Fibroblast of lung (primary cell): Measurements from ENCODE around the gene GRID2IP. TPM values are rescaled to one million over a fixed set of nuclear protein-coding genes. Genes with fewer than 3 reads are reported as not detected.

Experiments
- DNase-seq, 2 donors: peaks; one replicate each; pipeline versions ENCODE4 v3.0.0 to v3.0.0-alpha.2; 2010; ENCODE audit warnings: low read depth in 2 of 2
- H2AFZ ChIP-seq: 2 replicates; pipeline ENCODE4 v1.5.1; 2012; ENCODE audit warnings: low read length, control low read depth, inconsistent platforms
- H3K27ac ChIP-seq: 2 replicates; pipeline ENCODE4 v1.5.1; 2011; ENCODE audit warnings: low read length, control low read depth; ENCODE audit not compliant: insufficient read depth
- H3K27me3 ChIP-seq: 2 replicates; pipeline ENCODE4 v1.5.1; 2011; ENCODE audit warnings: mild to moderate bottlenecking, low read length; ENCODE audit not compliant: control insufficient read depth, insufficient read depth
- H3K36me3 ChIP-seq: 2 replicates; pipeline ENCODE4 v1.5.1; 2011; ENCODE audit warnings: low read length; ENCODE audit not compliant: control insufficient read depth, insufficient read depth
- H3K4me1 ChIP-seq: 2 replicates; pipeline ENCODE4 v1.5.1; 2011; ENCODE audit warnings: low read length; ENCODE audit not compliant: control insufficient read depth, insufficient read depth; ENCODE audit errors: extremely low read depth
- H3K4me2 ChIP-seq: 2 replicates; pipeline ENCODE4 v1.5.1; 2011; ENCODE audit warnings: low read length, control low read depth; ENCODE audit not compliant: insufficient read depth; ENCODE audit errors: extremely low read depth
- H3K4me3 ChIP-seq, 4 experiments: fragments of 200-600 bp in 1 of 4; sonication (generic) in 1 of 4; replicated peaks in 1 of 4; 2 replicates each; pipeline ENCODE4 v1.5.1; 2011 to 2016; ENCODE audit warnings: low read length in 4 of 4, low read depth in 3 of 4, mild to moderate bottlenecking in 3 of 4, control low read depth in 2 of 4, inconsistent platforms in 1 of 4, mixed read lengths in 1 of 4; ENCODE audit not compliant: insufficient read depth in 1 of 4; ENCODE audit errors: control extremely low read depth in 1 of 4
- H3K79me2 ChIP-seq: 2 replicates; pipeline ENCODE4 v1.5.1; 2012; ENCODE audit warnings: mild to moderate bottlenecking, low read length, inconsistent platforms; ENCODE audit not compliant: control insufficient read depth, insufficient read depth
- H3K9ac ChIP-seq: 2 replicates; pipeline ENCODE4 v1.5.1; 2011; ENCODE audit warnings: mild to moderate bottlenecking, low read length, control low read depth; ENCODE audit not compliant: insufficient read depth
- H3K9me3 ChIP-seq: 2 replicates; pipeline ENCODE4 v1.5.1; 2012; ENCODE audit warnings: low read depth, low read length; ENCODE audit not compliant: control insufficient read depth, insufficient read depth
- H4K20me1 ChIP-seq: 2 replicates; pipeline ENCODE4 v1.5.1; 2011; ENCODE audit warnings: low read length; ENCODE audit not compliant: control insufficient read depth, insufficient read depth; ENCODE audit errors: extremely low read depth
- CTCF ChIP-seq, 2 donors: IDR thresholded peaks in 1 of 2; conservative IDR thresholded peaks in 1 of 2; 1 replicate in 1 of 2; 2 replicates in 1 of 2; pipeline ENCODE4 v1.5.1; 2011 to 2012; ENCODE audit warnings: low read length in 2 of 2, control low read depth in 1 of 2, inconsistent platforms in 1 of 2, low read depth in 1 of 2, mild to moderate bottlenecking in 1 of 2
- EZH2 ChIP-seq: IDR thresholded peaks from 2 replicates; pipeline ENCODE4 v1.5.1; 2012; ENCODE audit warnings: low read length, control low read depth, mild to moderate bottlenecking; ENCODE audit errors: missing control alignments
- polyA plus RNA-seq, 2 donors: library from polyadenylated mRNA; depleted of rRNA in 1 of 2; stranded (reverse) in 1 of 2; unstranded in 1 of 2; fragments of >200 nt; gene quantifications; 2 replicates each; pipeline ENCODE4 v1.2.1, GENCODE V29; 2011 to 2012; ENCODE audit warnings: missing spikeins in 1 of 2
- total RNA-seq: library from RNA; depleted of rRNA; stranded (reverse); fragments of >200 nt; gene quantifications from 2 replicates; pipeline ENCODE4 v1.2.1, GENCODE V29; 2014

GRID2IP gene
- total and polyA plus RNA-seq, 2 donors (not counting 1 experiment from before 2014, with no cell fraction given), result not detected

- TF ChIP-seq CTCF (conservative IDR thresholded peaks at IDR 0.05 in 1 of 2, IDR thresholded peaks at IDR 0.05 in 1 of 2; ENCODE audit: low read depth in 1 of 2, low read length in 2 of 2) (no peak), EZH2 (no peak)
- no peak for DNase-seq
These were observed 60.1 kb downstream of the GRID2IP start for GRCh38 chr7:6491194-6491593.

GRCh38 chr7:6489612-6490011, 61.6 kb downstream of the GRID2IP start:
- Histone ChIP-seq H3K9me3 (no peaks in the 10 kb centered on the region), H2AFZ (no peak overlapping the region), H3K9ac (no peak overlapping the region), H3K4me3 (no peak overlapping the region), H4K20me1 (no peaks in the 10 kb centered on the region), H3K36me3 (no peaks in the 10 kb centered on the region), H3K4me1 (no peaks in the 10 kb centered on the region), H3K27me3 (peaks cover 11% of the 10 kb centered on the region), H3K79me2 (no peaks in the 10 kb centered on the region), H3K27ac (no peak overlapping the region), H3K4me2 (no peak overlapping the region)
- DNase-seq, result no peak
- no peak for TF ChIP-seq EZH2

More at GRCh38 chr7:6491194-6491593, 60.1 kb downstream of the GRID2IP start:
- Histone ChIP-seq H3K79me2 (no peaks in the 10 kb centered on the region), H3K9me3 (no peaks in the 10 kb centered on the region), H3K9ac (no peak overlapping the region), H4K20me1 (no peaks in the 10 kb centered on the region), H3K27ac (no peak overlapping the region), H3K4me3 (no peak overlapping the region), H3K4me1 (no peaks in the 10 kb centered on the region), H3K36me3 (no peaks in the 10 kb centered on the region), H3K27me3 (peaks cover 11% of the 10 kb centered on the region), H3K4me2 (no peak overlapping the region), H2AFZ (no peak overlapping the region)

GRCh38 chr7:6487184-6487545, 64.1 kb downstream of the GRID2IP start:
- H3K79me2 ChIP-seq, result peaks cover 17% of the 10 kb centered on the region
- TF ChIP-seq CTCF (conservative IDR thresholded peaks at IDR 0.05 in 1 of 2, IDR thresholded peaks at IDR 0.05 in 1 of 2; ENCODE audit: low read depth in 1 of 2, low read length in 2 of 2), result no peak
- DNase-seq, result no peak

More at GRCh38 chr7:6487184-6487545, 64.1 kb downstream of the GRID2IP start:
- H3K36me3 ChIP-seq, result peaks cover 1% of the 10 kb centered on the region
- H3K4me3 ChIP-seq, result no peak overlapping the region
- H3K9ac ChIP-seq, result no peak overlapping the region
- H3K27ac ChIP-seq, result no peak overlapping the region
- H3K27me3 ChIP-seq, result peaks cover 4% of the 10 kb centered on the region
- H3K4me1 ChIP-seq, result peaks cover 2% of the 10 kb centered on the region
- no peak overlapping the region for H3K4me2 ChIP-seq
- H3K9me3 ChIP-seq, result no peaks in the 10 kb centered on the region
- H2AFZ ChIP-seq, result no peak overlapping the region
- H4K20me1 ChIP-seq, result peaks cover 2% of the 10 kb centered on the region
